Renal pelvis (tissue), 4 donors: ENCODE results near the gene FAM3A. TPM values are rescaled to one million over a fixed set of nuclear protein-coding genes. Genes with fewer than 3 reads are reported as not detected.

ENCODE experiments used
- DNase-seq: peaks from one replicate; pipeline ENCODE4 v3.0.0-alpha.2; 2013
- polyA plus RNA-seq, 3 donors: library from polyadenylated mRNA; unstranded; fragments of 120-200 nt; gene quantifications; one replicate each; pipeline ENCODE4 v1.2.1, GENCODE V29; 2013; ENCODE audit not compliant: insufficient read length in 3 of 3

The FAM3A gene
- polyA plus RNA-seq, 3 donors, result 36.2 to 44.6 (median 39.4) TPM

DNA sequence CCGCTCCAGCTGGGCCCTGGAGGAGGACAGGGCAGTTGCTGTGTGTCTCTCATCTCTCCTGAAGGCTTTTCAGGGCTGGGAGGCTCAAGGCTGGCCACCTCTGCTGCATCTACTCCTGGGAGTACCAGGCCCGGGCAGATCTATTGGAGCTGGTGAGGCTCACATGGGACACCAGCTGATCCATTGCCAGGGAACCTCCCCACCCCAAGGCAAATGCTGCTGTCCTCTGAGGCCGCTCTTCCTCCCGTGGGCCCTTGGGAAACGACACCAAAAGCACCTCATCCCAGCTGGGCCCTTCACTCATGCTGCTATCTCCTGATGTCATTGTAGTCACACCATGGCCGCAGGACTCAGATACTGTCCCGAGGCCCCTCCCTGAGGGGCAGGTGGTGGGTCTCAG, 33.2 kb downstream of the FAM3A start:
- no peak for DNase-seq

DNA sequence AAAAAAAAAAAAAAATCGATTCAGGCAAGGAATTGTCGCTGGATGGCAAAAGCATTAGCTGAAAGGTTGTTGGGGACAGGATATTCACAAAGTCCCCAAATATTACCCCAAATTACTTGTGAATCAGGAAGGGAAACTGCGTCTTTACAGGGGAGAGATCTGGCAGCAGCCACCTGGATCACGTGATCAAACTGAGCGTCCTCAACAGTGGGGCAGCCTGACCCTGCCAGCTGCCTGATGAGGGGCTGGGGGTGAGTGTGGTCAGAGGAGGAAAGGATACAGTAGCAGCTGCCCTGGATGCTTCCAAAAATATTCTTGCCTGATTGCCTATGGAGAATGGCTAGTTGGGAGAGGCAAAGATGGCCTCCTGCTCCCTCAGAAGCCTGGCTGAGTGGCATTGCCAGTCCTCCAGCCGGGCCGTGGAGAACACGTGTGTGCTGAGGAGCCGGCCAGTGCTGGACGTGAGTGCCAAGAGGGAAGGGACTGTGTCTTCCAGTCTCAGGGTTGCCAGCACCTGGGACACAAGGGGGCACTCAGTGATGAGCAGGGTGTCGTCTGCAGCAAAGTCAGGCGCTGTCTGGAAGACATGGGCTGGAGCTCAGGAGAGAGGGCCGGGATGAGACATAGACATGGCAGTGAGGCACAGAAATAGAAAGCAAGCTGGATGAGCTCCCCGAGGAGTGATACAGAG, 34.0 kb downstream of the FAM3A start:
- DNase-seq, result no peak

DNA sequence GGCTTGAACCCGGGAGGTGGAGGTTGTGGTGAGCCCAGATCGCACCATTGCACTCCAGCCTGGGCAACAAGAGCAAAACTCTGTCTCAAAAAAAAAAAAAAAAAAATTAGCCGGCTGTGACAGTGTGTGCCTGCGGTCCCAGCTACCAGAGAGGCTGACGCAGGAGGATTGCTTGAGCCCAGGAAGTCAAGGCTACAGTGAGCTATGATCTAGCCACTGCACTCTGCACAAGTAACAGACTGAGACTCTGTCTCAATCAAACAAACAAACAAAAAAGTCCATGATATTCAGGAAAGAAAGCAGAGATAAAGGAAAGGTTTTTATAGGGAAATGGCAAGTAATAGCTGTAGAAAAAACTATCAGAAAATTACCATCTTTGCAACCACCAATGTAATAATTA, 34.8 kb downstream of the FAM3A start:
- no peak for DNase-seq

DNA sequence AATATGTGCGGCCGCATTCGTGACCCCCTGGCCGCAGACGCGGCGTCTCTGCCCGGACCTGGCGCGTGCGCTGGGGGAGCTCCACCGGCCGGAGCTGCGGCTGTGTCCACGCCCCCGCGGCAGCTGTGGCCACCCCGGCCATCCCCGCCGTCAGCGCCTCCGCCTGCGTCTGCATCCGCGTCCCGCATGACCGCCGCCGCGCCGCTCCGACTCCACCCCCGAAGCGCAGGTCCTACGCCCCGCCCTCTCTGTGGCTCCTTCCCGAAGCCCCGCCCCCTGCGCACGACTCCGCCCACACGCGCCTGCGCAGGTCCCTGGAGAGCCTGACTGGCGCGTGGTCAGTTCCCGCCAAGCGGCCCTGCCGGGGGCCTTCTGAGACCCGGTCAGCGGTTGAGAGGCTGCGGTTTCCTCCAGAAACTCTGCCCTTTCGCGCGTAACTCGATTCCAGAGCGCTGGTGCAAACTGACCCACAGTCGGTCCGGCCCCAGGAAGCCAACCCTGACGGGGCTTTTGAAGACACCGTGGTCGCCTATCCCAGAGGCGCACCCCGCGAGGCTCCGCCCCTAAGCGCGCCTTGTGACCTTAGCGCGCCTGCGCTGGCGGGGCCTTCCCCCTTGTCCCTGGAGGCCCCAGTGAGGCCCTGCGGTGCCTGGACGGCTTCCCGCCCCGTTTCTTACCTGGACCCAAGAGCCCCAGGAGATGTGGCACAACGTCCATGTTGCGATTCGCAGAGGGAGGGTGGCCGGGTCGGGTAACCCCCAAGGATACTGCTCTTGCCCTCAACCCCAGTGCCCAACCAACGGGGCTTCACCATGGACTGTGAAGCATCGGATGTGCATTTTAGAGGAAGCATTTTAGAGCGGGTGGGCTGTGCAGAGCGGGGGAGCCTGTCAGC, 37.1 kb downstream of the FAM3A start, which contains the start of gene LAGE3:
Gene LAGE3, minus strand, starts transcription at position 554 of the 895 bp plus-strand sequence. Its CDS starts 366 bp downstream, at position 188.
- DNase-seq, result peak; percentile 83

GRCh38 chrX:154477891-154478477, 38.0 kb downstream of the FAM3A start:
- no peak for DNase-seq

GRCh38 chrX:154476821-154477220, 39.2 kb downstream of the FAM3A start:
- DNase-seq, result no peak

GRCh38 chrX:154473683-154474082, 42.3 kb downstream of the FAM3A start:
- DNase-seq, result no peak

DNA sequence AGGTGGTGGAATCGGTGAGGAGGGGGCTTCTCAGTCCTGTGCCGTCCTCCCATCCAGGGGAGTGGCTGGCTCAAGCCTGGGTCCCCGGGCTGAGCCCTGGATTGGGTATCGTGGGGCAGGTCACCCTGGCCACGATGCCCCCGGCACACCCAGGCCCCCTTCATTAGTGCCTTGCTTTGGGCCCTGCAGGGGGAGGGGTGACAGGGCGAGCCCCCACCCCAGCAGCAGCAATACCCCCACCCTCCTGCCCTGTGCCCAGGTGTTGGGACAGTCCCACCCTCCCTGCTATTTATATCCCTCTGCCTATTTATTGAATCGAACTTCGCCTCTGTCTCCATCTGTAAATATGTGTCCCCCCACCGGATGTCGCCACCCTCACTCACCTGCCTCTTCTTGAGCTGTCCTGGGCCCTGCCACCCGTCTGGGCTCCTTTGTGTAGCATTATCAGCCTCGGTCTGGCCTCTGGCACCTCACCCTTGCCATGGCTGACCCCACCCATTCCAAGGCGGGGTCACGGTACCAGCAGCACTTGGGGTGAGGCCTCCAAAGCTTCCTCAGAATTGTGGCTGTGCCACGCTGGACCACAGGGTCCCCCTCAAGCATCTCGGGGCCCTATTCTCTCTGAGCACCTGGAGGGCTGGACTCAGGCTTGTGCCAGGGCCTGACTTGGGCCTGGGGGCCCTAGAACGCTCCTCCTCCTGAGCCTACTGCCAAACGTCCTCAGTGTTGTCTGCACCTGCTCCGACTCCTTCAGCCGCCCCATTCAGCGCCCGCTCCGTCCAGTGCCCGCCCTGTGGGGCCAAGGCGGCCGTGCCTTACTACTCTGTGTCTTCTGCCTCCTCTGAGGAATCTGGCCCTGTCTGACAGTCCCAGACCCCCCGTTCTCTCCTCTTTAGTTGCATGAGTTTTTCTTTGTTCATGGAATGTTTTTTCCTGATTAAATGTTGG, 43.1 kb downstream of the FAM3A start:
- DNase-seq, result no peak

- no peak for DNase-seq
Observed at GRCh38 chrX:154471839-154472684, 44.0 kb downstream of the FAM3A start.

- no peak for DNase-seq
Observed at GRCh38 chrX:154470914-154471568, 45.0 kb downstream of the FAM3A start.

DNA sequence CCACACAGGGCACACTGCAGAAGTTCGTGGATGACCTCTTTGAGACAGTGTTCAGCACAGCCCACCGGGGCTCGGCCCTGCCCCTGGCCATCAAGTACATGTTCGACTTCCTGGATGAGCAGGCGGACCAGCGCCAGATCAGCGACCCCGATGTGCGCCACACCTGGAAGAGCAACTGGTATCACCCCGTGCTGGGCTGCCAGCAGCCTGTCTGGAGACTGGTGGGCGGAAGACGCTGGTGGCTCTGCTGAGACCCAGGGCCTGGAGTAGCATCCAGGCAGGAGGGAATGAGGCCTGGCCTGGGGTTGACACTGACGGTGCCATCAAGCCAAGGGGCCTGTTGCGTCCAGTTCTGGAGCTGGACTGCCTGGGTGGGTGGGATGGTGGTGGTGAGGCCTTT, 45.6 kb downstream of the FAM3A start:
- no peak for DNase-seq

DNA sequence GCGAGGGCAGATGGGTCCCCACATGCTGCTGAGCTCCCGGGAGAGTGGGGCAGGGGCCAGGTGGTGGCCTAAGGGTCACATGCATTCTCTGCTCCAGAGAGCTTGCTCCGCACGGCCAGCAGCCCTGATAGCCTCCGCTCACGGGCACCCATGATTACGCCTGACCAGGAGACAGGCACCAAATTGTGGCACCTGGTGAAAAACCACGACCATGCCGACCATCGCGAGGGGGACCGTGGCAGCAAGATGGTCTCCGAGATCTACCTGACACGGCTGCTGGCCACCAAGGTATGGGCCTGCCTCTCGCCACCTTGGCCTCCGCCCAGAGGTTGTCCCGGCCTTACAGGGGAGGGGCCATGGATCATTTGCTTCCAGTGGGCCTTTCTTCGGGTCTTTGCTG, 46.2 kb downstream of the FAM3A start:
- DNase-seq, result no peak

- DNase-seq, result no peak
Observed at GRCh38 chrX:154469114-154469513, 46.9 kb downstream of the FAM3A start.

GRCh38 chrX:154468217-154468616, 47.8 kb downstream of the FAM3A start:
- DNase-seq, result no peak

GRCh38 chrX:154467556-154467955, 48.5 kb downstream of the FAM3A start:
- no peak for DNase-seq

- no peak for DNase-seq
Observed at GRCh38 chrX:154466907-154467306, 49.1 kb downstream of the FAM3A start.

DNA sequence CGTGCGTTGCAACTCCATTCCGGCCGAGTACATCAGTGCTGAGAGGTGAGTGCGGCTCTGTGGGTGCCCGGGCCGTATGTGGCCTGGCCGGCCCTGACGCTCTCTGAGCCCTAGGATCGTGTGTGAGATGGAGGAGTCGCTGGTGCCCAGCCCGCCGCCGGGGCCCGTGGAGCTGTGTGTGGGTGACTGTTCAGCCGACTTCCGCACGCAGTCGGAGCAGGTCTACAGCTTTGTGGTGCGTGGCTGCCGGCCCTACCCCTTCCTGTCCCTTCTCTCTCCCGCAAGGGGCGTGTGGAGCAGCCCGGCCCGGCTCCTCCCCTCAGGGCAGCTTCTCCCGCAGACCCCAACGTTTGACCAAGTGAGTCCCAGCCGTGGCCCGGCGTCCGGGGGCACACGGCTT, 50.0 kb downstream of the FAM3A start:
- no peak for DNase-seq

- no peak for DNase-seq
Observed at GRCh38 chrX:154465601-154466000, 50.4 kb downstream of the FAM3A start.

DNA sequence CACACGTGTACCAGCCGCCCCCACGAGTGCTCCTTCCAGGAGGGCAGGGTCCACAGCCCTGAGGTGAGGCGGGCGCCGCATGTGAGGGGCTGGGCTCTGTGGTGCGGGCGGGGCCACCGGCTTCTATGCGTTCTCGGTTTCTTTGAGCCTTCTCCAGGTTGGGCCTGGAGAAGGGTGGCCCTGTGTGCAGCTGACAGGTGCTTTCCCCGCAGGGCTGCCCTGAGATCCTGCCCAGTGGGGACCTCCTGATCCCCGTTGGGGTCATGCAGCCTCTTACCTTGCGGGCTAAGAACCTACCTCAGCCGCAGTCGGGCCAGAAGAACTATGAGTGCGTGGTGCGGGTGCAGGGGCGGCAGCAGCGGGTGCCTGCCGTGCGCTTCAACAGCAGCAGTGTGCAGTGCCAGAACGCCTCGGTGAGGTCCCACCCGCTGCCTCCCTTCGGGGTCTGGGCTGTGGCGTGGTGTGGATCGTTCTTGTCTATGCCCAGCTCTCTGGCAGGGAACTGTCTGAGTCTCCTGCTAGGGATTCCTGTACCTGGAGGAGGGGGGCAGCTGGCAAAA, 51.1 kb downstream of the FAM3A start:
- no peak for DNase-seq
